ENCODE measurements around the gene ITPRID1. TPM values are rescaled to one million over a fixed set of nuclear protein-coding genes. Genes with fewer than 3 reads are reported as not detected.

Gene ITPRID1
- polyA plus RNA-seq, 1 donor (not counting 4 experiments of a cell fraction or from before 2014, with no cell fraction given): not detected

DNA sequence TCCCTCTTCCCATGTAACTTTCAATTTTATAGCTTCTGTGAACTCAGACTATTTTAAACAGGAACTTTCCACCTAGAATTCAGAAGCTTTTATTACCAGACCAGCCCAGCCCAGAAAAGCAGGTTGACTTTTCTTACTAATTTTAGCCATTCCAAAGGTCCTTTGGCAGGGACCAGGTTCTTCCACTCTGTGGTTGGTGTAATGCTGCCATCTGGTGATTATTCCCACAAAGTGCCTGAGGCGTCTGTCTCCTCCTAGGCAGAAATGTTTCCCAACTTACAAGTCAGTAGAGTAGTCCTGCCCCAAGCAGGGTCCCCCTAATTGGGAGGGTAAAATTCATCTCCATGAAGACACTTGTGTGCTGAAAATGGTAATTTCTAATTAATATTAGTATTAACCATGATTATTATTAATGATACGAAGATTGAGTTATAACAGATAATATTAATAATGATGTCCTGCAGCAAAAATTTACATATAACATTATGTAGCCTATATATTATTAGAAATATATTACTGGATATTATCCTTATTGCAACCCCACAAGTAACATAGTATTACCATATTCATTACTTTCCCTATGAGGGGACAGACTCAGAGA, 120.1 kb downstream of the ITPRID1 start:
- no peak for TF ChIP-seq EZH2 (IDR thresholded peaks at IDR 0.05; ENCODE audit: low read length)
- TF ChIP-seq, protein P1, sequence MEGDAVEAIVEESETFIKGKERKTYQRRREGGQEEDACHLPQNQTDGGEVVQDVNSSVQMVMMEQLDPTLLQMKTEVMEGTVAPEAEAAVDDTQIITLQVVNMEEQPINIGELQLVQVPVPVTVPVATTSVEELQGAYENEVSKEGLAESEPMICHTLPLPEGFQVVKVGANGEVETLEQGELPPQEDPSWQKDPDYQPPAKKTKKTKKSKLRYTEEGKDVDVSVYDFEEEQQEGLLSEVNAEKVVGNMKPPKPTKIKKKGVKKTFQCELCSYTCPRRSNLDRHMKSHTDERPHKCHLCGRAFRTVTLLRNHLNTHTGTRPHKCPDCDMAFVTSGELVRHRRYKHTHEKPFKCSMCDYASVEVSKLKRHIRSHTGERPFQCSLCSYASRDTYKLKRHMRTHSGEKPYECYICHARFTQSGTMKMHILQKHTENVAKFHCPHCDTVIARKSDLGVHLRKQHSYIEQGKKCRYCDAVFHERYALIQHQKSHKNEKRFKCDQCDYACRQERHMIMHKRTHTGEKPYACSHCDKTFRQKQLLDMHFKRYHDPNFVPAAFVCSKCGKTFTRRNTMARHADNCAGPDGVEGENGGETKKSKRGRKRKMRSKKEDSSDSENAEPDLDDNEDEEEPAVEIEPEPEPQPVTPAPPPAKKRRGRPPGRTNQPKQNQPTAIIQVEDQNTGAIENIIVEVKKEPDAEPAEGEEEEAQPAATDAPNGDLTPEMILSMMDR (optimal IDR thresholded peaks at IDR 0.05 in 1 of 3, IDR thresholded peaks at IDR 0.05 in 1 of 3, conservative IDR thresholded peaks at IDR 0.05 in 1 of 3; ENCODE audit: extremely low read depth in 1 of 3, insufficient read depth in 2 of 3, low read length in 3 of 3): peak; percentile 53 to 78 (median 70)
- Histone ChIP-seq H3K27me3 (ENCODE audit: control insufficient read depth, extremely low read depth, insufficient read depth, low read length) (no peaks in the 10 kb centered on the region), H3K4me2 (ENCODE audit: control insufficient read depth, extremely low read depth, insufficient read depth, low read depth, low read length) (no peak overlapping the region), H3K4me1 (ENCODE audit: control insufficient read depth, extremely low read depth, insufficient read depth, low read length) (no peaks in the 10 kb centered on the region), H4K20me1 (ENCODE audit: control insufficient read depth, extremely low read depth, insufficient read depth, low read length) (no peaks in the 10 kb centered on the region), H3K36me3 (ENCODE audit: control insufficient read depth in 2 of 2, extremely low read depth in 1 of 2, insufficient read depth in 2 of 2, low read length in 2 of 2) (no peaks in the 10 kb centered on the region), H3K9me3 (ENCODE audit: control insufficient read depth, low read depth, low read length) (no peaks in the 10 kb centered on the region), H3K9me1 (ENCODE audit: control insufficient read depth, extremely low read depth, insufficient read depth, low read length) (no peaks in the 10 kb centered on the region), H3K27ac (ENCODE audit: control insufficient read depth, insufficient read depth, low read length) (no peak overlapping the region), H3K4me3 (ENCODE audit: control insufficient read depth in 2 of 3, extremely low read depth in 1 of 3, insufficient read depth in 2 of 3, low read depth in 1 of 3, low read length in 3 of 3) (no peak overlapping the region), H3K9ac (ENCODE audit: control insufficient read depth, extremely low read depth, insufficient read depth, low read length) (no peak overlapping the region), H3K79me2 (ENCODE audit: control insufficient read depth, insufficient read depth, low read length) (no peaks in the 10 kb centered on the region), H2AFZ (ENCODE audit: control insufficient read depth, low read length) (no peak overlapping the region)
- peak; percentile 11 for DNase-seq (ENCODE audit: low read depth, low spot score)
- dilution Hi-C loops (cut with MboI; ENCODE audit: extremely low pct_ligation_motif_present, low sequenced_read_pairs): no loop called here
- FAIRE-seq: peak; percentile 77

DNA sequence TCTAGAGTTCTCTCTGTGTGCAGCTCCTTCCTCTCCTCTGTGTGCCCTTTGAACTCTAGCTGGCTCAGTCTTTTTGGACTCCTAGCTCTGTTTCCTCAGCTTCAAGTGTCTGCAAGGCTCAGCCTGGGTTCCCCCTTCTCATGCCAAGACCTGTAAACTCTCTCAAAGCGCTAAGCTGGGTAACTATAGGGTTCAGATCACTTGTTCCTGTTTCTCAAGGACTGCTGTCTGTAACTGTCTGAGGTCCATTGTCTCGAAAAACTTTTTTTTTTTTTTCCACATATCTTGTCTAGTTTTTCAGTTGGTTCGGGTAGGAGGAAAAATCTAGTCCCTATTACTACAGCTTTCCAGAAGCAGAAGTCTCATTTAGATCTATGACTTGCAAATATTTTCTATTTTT, 126.5 kb downstream of the ITPRID1 start:
- dilution Hi-C loops (cut with MboI; ENCODE audit: extremely low pct_ligation_motif_present, low sequenced_read_pairs): no loop called here
- Histone ChIP-seq H3K9me3 (ENCODE audit: control insufficient read depth, low read depth, low read length) (no peaks in the 10 kb centered on the region), H3K4me3 (ENCODE audit: control insufficient read depth in 2 of 3, extremely low read depth in 1 of 3, insufficient read depth in 2 of 3, low read depth in 1 of 3, low read length in 3 of 3) (no peak overlapping the region), H3K27me3 (ENCODE audit: control insufficient read depth, extremely low read depth, insufficient read depth, low read length) (no peaks in the 10 kb centered on the region), H4K20me1 (ENCODE audit: control insufficient read depth, extremely low read depth, insufficient read depth, low read length) (no peaks in the 10 kb centered on the region), H3K4me2 (ENCODE audit: control insufficient read depth, extremely low read depth, insufficient read depth, low read depth, low read length) (no peak overlapping the region), H3K36me3 (ENCODE audit: control insufficient read depth in 2 of 2, extremely low read depth in 1 of 2, insufficient read depth in 2 of 2, low read length in 2 of 2) (no peaks in the 10 kb centered on the region), H3K9me1 (ENCODE audit: control insufficient read depth, extremely low read depth, insufficient read depth, low read length) (no peaks in the 10 kb centered on the region), H3K79me2 (ENCODE audit: control insufficient read depth, insufficient read depth, low read length) (no peaks in the 10 kb centered on the region), H3K9ac (ENCODE audit: control insufficient read depth, extremely low read depth, insufficient read depth, low read length) (no peak overlapping the region), H2AFZ (ENCODE audit: control insufficient read depth, low read length) (no peak overlapping the region), H3K4me1 (ENCODE audit: control insufficient read depth, extremely low read depth, insufficient read depth, low read length) (no peaks in the 10 kb centered on the region), H3K27ac (ENCODE audit: control insufficient read depth, insufficient read depth, low read length) (no peak overlapping the region)
- FAIRE-seq: no peak
- TF ChIP-seq, protein P1 (optimal IDR thresholded peaks at IDR 0.05 in 1 of 3, IDR thresholded peaks at IDR 0.05 in 1 of 3, conservative IDR thresholded peaks at IDR 0.05 in 1 of 3; ENCODE audit: extremely low read depth in 1 of 3, insufficient read depth in 2 of 3, low read length in 3 of 3): no peak
- no peak for TF ChIP-seq EZH2 (IDR thresholded peaks at IDR 0.05; ENCODE audit: low read length)
- DNase-seq (ENCODE audit: low read depth, low spot score): no peak

Data from keratinocyte (primary cell).